Transverse colon (tissue), 4 donors: ENCODE data around the gene PCARE. TPM values are rescaled to one million over a fixed set of nuclear protein-coding genes. Genes with fewer than 3 reads are reported as not detected.

Source experiments
- DNase-seq: peaks from one replicate; pipeline ENCODE4 v3.0.0-alpha.2; 2019
- H3K27ac ChIP-seq, 4 donors: fragments of 200-600 bp; sonication (generic); 2 replicates each; pipeline ENCODE4 v1.5.1; 2016 to 2018; ENCODE audit warnings: inconsistent platforms in 4 of 4
- H3K27me3 ChIP-seq: fragments of 200-600 bp; sonication (generic); 2 replicates; pipeline ENCODE4 v1.5.1; 2017; ENCODE audit warnings: inconsistent platforms
- H3K36me3 ChIP-seq, 4 donors: fragments of 200-600 bp; sonication (generic); 2 replicates each; pipeline ENCODE4 v1.5.1; 2017 to 2019; ENCODE audit warnings: inconsistent platforms in 4 of 4
- H3K4me1 ChIP-seq, 4 donors: fragments of 200-600 bp; sonication (generic); 2 replicates each; pipeline ENCODE4 v1.5.1; 2017 to 2020; ENCODE audit warnings: inconsistent platforms in 4 of 4
- H3K4me3 ChIP-seq, 4 donors: fragments of 200-600 bp; sonication (generic); 1 replicate in 1 of 4; 2 replicates in 3 of 4; pipeline versions ENCODE4 v1.5.1 to v1.6.1; 2017 to 2019; ENCODE audit warnings: inconsistent platforms in 4 of 4
- H3K9me3 ChIP-seq, 2 donors: fragments of 200-600 bp; sonication (generic); 2 replicates each; pipeline ENCODE4 v1.5.1; 2017 to 2019; ENCODE audit warnings: inconsistent platforms in 2 of 2
- CTCF ChIP-seq, 5 experiments: fragments of 200-600 bp in 3 of 5; fragments of 450-650 bp in 2 of 5; sonication (generic) in 3 of 5; IDR thresholded peaks; 1 replicate in 2 of 5; 2 replicates in 3 of 5; pipeline ENCODE4 v1.5.1; 2016 to 2017; ENCODE audit warnings: antibody characterized with exemption in 5 of 5, inconsistent platforms in 3 of 5, mild to moderate bottlenecking in 2 of 5, moderate library complexity in 1 of 5
- EP300 ChIP-seq: sonication (generic); formaldehyde crosslinking; IDR thresholded peaks from one replicate; pipeline ENCODE4 v1.6.1; 2017; ENCODE audit warnings: antibody characterized with exemption, low read depth
- POLR2A ChIP-seq: fragments of 450-650 bp; IDR thresholded peaks from one replicate; pipeline ENCODE4 v1.6.1; 2016; ENCODE audit warnings: antibody characterized with exemption, mild to moderate bottlenecking, moderate library complexity
- POLR2AphosphoS5 ChIP-seq, 3 donors: sonication (generic); formaldehyde crosslinking; IDR thresholded peaks; one replicate each; pipeline ENCODE4 v1.6.1; 2016; ENCODE audit warnings: antibody characterized with exemption in 3 of 3
- WGBS, 2 donors: methylation state at CpG; one replicate each; pipeline ENCODE4 v1.1.5; 2018; ENCODE audit warnings: low coverage in 1 of 2; 5-methylcytosine and 5-hydroxymethylcytosine counted together
- in situ Hi-C, 4 donors: fragments of 200-750 bp; cut with MboI; loops; one replicate each; pipeline versions ENCODE4 v1.15.0 to v1.15.1; 2017; ENCODE audit warnings: low sequenced_read_pairs in 3 of 4, low pct_ligation_motif_present in 1 of 4, low pct_unique_long_range_greater_than_20kb in 1 of 4
- intact Hi-C: fragments of 100-400 bp; cut with DNase I; formaldehyde crosslinking; loops from one replicate; pipeline ENCODE4 v1.15.1; 2023; ENCODE audit warnings: low total_unique reads
- total RNA-seq, 4 donors: library from RNA; depleted of rRNA; stranded (reverse); fragments of >200 nt; gene quantifications; one replicate each; pipeline ENCODE4 v1.1.0, GENCODE V29; 2016

PCARE gene
- total RNA-seq, 4 donors from 2014 or later, result under 0.01 TPM; not detected in 3

GRCh38 chr2:29035016-29035745 lies 39.1 kb downstream of the PCARE start:
- Histone ChIP-seq H3K4me3 (no peak overlapping the region), H3K9me3 (no peaks in the 10 kb centered on the region), H3K27me3 (no peaks in the 10 kb centered on the region), H3K27ac (no peak overlapping the region), H3K4me1 (peaks cover 0 to 6% (median 0%) of the 10 kb centered on the region in 4 donors), H3K36me3 (no peaks in the 10 kb centered on the region)
- TF ChIP-seq POLR2A, result no peak
- no peak for TF ChIP-seq CTCF (IDR thresholded peaks at IDR 0.05)
- TF ChIP-seq EP300, result no peak
- intact Hi-C loops, result no loop called here
- in situ Hi-C loops, result no loop called here
- no peak for DNase-seq
- 71 to 92% methylated on average over 3 to 17 of the region's 17 CpGs for WGBS, 2 donors

GRCh38 chr2:29033656-29034055 lies 40.7 kb downstream of the PCARE start:
- in situ Hi-C loops, result no loop called here
- Histone ChIP-seq H3K36me3 (no peaks in the 10 kb centered on the region), H3K4me1 (no peaks in the 10 kb centered on the region), H3K4me3 (no peak overlapping the region), H3K27ac (no peak overlapping the region), H3K9me3 (no peaks in the 10 kb centered on the region), H3K27me3 (no peaks in the 10 kb centered on the region)
- intact Hi-C loops, result no loop called here
- 77% methylated on average over 6 of the region's 6 CpGs; no CpG with 5 or more reads in 1 of the 2 donors for WGBS, 2 donors
- no peak for DNase-seq
- no peak for TF ChIP-seq EP300
- TF ChIP-seq POLR2A, result no peak
- TF ChIP-seq CTCF (IDR thresholded peaks at IDR 0.05), result no peak
- no peak for TF ChIP-seq POLR2AphosphoS5 (IDR thresholded peaks at IDR 0.05)

GRCh38 chr2:29033172-29033571 lies 41.2 kb downstream of the PCARE start:
- Histone ChIP-seq H3K27ac (no peak overlapping the region), H3K27me3 (no peaks in the 10 kb centered on the region), H3K4me3 (no peak overlapping the region), H3K9me3 (no peaks in the 10 kb centered on the region), H3K4me1 (no peaks in the 10 kb centered on the region), H3K36me3 (no peaks in the 10 kb centered on the region)
- DNase-seq, result no peak
- intact Hi-C loops, result no loop called here
- in situ Hi-C loops, result no loop called here
- WGBS, 2 donors, result 50 to 53% methylated on average over 1 to 2 of the region's 2 CpGs
- no peak for TF ChIP-seq POLR2AphosphoS5 (IDR thresholded peaks at IDR 0.05)
- TF ChIP-seq CTCF (IDR thresholded peaks at IDR 0.05), result no peak
- TF ChIP-seq EP300, result no peak
- no peak for TF ChIP-seq POLR2A

- intact Hi-C loops (loop anchor here (1.0 kb wide), 1 partner anchor 22 kb away; no protein-coding TSS in a partner anchor), in situ Hi-C loops (no loop called here)
- 94 to 95% methylated on average over 4 to 5 of the region's 5 CpGs for WGBS, 2 donors
- H3K4me3 ChIP-seq, result no peak overlapping the region
- H3K27ac ChIP-seq, result no peak overlapping the region
- no peaks in the 10 kb centered on the region for H3K9me3 ChIP-seq
- no peaks in the 10 kb centered on the region for H3K36me3 ChIP-seq
- no peaks in the 10 kb centered on the region for H3K27me3 ChIP-seq
- TF ChIP-seq EP300 (no peak), CTCF (IDR thresholded peaks at IDR 0.05) (no peak), POLR2A (no peak), POLR2AphosphoS5 (IDR thresholded peaks at IDR 0.05) (no peak)
- H3K4me1 ChIP-seq, result no peaks in the 10 kb centered on the region
- DNase-seq, result no peak
Observed at GRCh38 chr2:29032189-29032588, 42.1 kb downstream of the PCARE start.
